ENCODE results near the gene GUCY2F.

The GUCY2F gene

GRCh38 chrX:109327251-109327650 is 154.6 kb downstream of the GUCY2F start:
- DNase-seq, result no peak
